GM18909 (cell line): ENCODE measurements around the gene HOXB3.

Experiments
- ATAC-seq: cut with Tn5 transposase; IDR thresholded peaks from one replicate; pipeline ENCODE4 v1.9.1; 2021; ENCODE audit warnings: mild to moderate bottlenecking; ENCODE audit not compliant: unreplicated experiment, poor library complexity

HOXB3 gene

DNA sequence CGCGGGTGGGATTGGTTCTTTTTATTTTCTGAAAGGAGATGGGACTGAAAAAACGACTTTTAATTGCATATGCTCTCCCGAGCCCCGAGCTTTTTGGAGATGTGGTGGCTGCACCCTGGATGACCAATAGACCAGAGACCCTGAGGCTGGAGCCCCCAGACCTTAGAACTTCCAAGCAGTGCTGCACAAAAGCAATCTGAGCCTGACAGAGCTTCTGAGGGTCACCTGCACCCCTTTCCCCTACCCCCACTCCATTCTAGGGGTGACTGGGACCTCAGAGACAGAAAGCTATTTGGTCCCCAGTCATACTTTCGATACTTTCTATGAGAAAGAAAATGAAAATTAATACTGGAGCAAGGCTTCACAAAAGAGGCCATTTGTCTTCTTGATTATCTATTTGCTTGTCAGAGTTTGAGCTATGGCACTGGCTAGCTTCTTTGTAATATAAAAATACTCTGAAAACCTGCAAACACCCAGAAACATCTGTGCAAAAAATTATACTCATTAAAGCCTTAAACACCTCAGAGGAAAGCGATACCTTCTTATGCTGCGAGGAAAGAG is 15.5 kb downstream of the HOXB3 start:
- ATAC-seq, result no peak

GRCh38 chr17:48571826-48572417 is 18.1 kb downstream of the HOXB3 start:
- no peak for ATAC-seq

GRCh38 chr17:48571024-48571818 is 18.8 kb downstream of the HOXB3 start:
- ATAC-seq, result no peak

DNA sequence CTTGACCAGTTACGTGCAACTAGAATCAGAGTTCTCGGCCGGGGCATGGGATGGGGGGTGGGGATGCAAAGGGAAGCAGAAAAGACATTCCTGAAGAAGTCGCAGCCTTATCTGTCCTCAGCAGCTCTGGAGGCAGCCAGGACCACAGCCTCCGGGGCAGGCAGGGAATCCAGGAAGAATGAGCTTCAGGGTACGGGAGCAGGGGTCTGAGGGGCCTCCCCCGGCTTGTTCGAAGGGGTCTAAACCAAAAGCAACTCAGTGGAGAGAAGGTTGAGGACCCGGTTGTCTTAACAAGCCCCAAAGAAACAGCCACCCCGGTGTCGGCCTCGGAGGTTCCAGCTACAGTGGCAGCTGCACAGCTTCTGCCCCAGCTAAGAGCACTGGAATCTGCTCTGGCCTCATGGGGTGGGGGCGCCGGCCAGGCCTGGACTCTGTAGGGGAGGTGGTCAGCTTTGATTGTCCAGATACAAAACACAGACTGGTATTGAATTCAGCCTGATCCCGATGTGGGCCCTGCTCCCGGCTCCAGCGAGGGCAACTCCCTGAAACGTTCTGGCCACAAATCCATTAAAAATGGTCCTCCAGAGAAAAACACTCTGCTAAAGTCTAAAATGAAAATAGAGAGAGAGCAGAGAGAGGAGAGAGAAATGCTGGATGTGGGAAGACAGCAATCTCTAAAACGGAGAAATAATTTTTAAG is 19.6 kb downstream of the HOXB3 start:
- no peak for ATAC-seq

DNA sequence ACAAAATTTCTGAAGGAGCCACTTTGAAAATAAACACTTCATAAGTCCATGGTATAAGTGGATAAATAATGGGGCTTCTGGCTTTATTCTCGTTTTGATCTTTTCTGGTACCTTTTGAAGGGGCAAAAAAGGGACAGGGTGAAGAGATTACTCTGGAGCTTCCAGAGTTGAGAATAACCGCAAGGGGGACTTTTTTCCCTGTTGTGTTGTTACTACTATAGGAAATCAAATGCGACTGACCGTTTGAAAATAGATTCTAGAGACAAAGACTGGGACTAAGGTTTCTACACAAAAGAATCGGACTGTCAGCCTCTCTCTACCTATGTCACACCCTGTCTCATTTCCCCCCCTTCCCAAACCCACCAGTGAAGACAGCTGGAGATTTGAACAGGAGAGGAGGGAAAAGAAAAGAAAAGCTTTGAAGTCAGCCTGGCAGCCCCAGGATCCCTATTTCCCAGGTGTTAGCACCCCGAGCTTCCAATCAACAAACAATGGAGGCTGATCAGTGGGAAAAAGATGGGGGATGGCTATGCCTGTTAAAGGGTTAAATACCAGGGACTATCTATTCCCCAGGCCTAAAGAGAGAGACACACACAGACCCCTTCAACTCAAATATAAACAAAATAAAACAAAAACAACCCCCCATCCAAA is 20.2 kb downstream of the HOXB3 start:
- ATAC-seq, result no peak

- no peak for ATAC-seq
Observed at GRCh38 chr17:48569240-48569582, 20.8 kb downstream of the HOXB3 start.

- no peak for ATAC-seq
Observed at GRCh38 chr17:48568499-48569239, 21.4 kb downstream of the HOXB3 start.

GRCh38 chr17:48567646-48568354 is 22.2 kb downstream of the HOXB3 start:
- no peak for ATAC-seq

- no peak for ATAC-seq
Observed at GRCh38 chr17:48567209-48567608, 22.8 kb downstream of the HOXB3 start.

DNA sequence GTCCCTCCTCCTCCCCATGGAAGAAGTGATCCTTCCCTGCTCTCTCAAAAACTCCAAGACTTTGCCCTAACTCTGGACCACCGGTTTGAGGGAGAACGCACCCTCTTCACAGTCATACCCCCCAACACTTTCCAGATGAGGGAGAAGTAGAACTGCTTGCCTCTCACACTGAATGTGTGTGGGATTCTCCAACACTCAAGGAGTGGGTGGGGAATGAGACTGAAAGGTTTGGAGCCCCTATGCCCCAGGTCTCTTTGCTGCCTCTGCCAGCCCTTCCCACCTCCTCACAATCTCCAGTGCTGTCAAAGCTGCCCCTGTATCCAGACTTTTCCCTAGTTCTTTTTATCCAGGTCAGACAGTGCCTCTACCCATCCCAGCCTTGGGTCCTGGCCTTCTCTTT is 23.3 kb downstream of the HOXB3 start:
- no peak for ATAC-seq

DNA sequence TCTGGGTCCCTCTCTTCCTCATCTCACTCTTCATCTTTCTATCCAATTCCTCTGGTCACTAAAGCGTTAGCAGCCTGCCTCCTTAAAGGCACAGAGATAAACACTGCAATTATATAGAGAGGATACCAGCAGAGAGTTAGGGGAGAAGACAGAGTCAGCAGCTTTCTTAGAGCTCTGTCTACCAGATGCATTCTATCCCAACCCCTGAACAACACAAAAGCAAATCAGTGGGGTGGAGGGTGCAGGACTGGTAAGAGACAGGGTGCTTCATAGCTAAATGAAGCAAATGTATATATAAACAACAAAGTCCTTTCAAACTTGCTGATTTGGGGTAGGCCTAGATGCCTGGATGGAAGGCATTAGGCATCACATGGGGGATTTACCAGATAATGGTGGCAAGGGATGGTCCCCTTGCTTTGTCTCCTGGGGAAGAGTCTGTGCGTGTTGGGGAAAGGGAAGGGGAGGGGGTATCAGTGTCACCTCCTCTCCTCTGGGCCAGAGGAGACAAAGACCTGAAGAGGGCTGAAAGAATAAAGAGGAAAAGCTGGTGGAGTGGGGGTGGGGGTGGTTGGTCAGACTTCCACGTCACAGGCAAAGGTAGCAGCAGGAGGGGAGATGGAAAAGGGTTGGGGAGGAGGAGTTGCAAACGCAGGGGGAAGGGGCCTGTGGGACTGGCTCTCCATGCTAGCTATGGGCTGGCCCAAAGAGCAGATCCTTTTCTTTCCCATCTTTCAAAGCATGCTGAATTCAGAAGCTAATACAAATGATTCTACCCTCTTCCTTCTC is 23.9 kb downstream of the HOXB3 start:
- ATAC-seq, result no peak

- no peak for ATAC-seq
Observed at GRCh38 chr17:48565022-48565554, 25.0 kb downstream of the HOXB3 start.

DNA sequence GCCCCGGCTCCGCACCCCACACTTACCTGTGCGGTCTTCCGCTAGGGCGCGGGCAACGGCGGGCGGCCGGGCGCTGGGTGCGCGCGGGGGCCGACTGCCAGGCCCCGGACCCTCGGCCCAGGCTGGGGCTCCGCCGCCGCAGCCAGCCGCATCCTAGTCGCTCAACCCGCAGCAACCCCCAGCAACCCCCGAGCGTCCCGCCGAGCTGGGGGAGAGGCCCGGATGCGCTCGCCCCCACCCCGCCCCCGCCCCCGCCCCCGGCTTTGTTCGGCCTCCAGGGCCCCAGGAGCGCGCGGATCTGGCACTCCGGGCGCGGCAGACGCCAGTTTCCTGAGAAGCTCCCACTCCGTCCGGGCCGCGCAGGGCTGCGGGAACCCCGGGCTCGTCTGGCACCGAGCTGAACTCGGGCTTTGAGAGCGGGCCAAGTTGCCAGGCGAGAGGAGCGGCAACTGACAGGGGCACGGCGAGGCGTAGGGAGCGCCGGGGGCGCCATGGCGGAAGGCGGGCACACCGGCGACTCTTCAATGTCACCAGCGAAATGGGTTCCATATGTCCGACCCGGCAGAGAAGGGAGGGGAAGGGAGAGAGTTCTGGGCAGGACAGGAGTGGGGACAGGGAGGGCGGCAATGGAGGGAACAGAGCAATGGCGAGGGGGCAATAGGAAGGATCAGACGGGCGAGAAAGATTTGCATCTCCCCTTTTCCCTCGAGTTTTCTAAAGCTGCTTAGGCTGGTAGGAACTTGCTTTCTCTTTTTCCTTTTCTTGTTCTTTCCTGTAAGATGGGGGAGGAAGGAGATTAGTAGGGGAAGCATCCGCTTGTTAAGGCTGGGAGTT is 25.6 kb downstream of the HOXB3 start:
- no peak for ATAC-seq

- ATAC-seq, result no peak
Observed at GRCh38 chr17:48563867-48564187, 26.2 kb downstream of the HOXB3 start.

DNA sequence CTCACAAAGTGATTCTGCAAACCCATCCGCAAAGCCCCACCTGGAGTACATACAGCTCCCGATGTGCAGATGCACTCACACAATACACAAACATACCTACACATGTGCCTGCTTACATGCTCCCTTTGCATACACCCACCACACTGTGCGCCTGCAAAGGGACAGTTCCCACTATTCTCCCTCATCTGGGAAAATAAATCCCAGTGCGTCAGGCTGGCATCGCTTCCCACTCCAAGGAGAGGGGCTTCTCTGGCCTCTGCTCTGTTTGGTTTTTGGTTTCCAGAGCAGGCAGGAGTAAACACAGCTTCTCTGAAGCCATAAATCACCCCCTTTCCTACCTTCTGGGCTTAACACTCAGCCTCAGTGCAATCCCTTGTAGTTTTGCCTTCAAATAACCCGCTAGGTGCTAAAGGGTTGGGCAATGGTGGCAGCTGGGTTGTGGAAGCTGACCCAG is 26.6 kb downstream of the HOXB3 start:
- no peak for ATAC-seq

DNA sequence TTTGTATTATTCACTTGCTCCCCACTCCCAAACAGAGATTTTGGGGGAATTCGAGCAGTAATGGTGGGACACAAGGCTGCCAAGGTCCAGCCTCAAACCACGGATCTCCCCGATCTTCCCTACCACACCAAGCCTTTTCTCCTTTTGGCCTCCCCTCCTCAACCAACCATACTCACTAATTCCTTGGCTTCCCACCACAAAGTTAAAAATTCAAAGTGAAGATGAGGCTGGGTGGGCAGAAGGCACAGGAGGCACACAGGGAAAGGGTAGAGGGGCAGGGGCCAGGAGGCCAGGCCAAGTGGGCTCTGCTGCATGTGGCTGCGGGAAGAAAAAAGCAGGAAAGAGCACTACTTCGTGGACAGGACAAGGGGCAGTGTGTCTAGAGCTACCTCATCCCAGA is 27.1 kb downstream of the HOXB3 start:
- ATAC-seq, result no peak

GRCh38 chr17:48561884-48562810 is 27.9 kb downstream of the HOXB3 start:
- peak; percentile 79 for ATAC-seq
